Thyroid gland (tissue), 4 donors: ENCODE measurements around the gene APOL5. TPM values are rescaled to one million over a fixed set of nuclear protein-coding genes. Genes with fewer than 3 reads are reported as not detected.

Source experiments
- DNase-seq, 2 donors: peaks; one replicate each; pipeline ENCODE4 v3.0.0-alpha.2; 2019
- H3K27ac ChIP-seq, 3 donors: fragments of 200-600 bp; sonication (generic); 1 replicate in 2 of 3; 2 replicates in 1 of 3; pipeline ENCODE4 v1.5.1; 2016 to 2019; ENCODE audit warnings: mild to moderate bottlenecking in 1 of 3, moderate library complexity in 1 of 3
- H3K27me3 ChIP-seq: fragments of 200-600 bp; sonication (generic); one replicate; pipeline ENCODE4 v1.5.1; 2019
- H3K36me3 ChIP-seq, 2 donors: fragments of 200-600 bp; sonication (generic); one replicate each; pipeline ENCODE4 v1.5.1; 2016 to 2019
- H3K4me1 ChIP-seq, 2 donors: fragments of 200-600 bp; sonication (generic); one replicate each; pipeline ENCODE4 v1.5.1; 2017 to 2019
- H3K4me3 ChIP-seq, 3 donors: fragments of 200-600 bp; sonication (generic); replicated peaks in 1 of 3; 1 replicate in 2 of 3; 2 replicates in 1 of 3; pipeline ENCODE4 v1.5.1; 2016; ENCODE audit warnings: mild to moderate bottlenecking in 1 of 3
- H3K9me3 ChIP-seq: fragments of 200-600 bp; sonication (generic); one replicate; pipeline ENCODE4 v1.5.1; 2017
- POLR2A ChIP-seq, 2 donors: fragments of 450-650 bp; IDR thresholded peaks; one replicate each; pipeline ENCODE4 v1.6.1; 2017; ENCODE audit warnings: antibody characterized with exemption in 2 of 2, mild to moderate bottlenecking in 2 of 2, moderate library complexity in 1 of 2
- WGBS, 2 donors: methylation state at CpG; one replicate each; pipeline ENCODE4 v1.1.5; 2017; 5-methylcytosine and 5-hydroxymethylcytosine counted together
- intact Hi-C: fragments of 100-400 bp; cut with DNase I; formaldehyde crosslinking; loops from one replicate; pipeline ENCODE4 v1.15.1; 2023
- total RNA-seq, 4 donors: library from RNA; depleted of rRNA; stranded (reverse); fragments of >200 nt; gene quantifications; one replicate each; pipeline ENCODE4 v1.2.3, GENCODE V29; 2016
- TF ChIP-seq, protein P1 (sequence below), 6 experiments: fragments of 200-600 bp in 3 of 6; fragments of 450-650 bp in 3 of 6; sonication (generic) in 3 of 6; IDR thresholded peaks; one replicate each; pipeline ENCODE4 v1.5.1; 2016 to 2019; ENCODE audit warnings: antibody characterized with exemption in 6 of 6, mild to moderate bottlenecking in 2 of 6, inconsistent platforms in 1 of 6, moderate library complexity in 1 of 6

APOL5 gene
- total RNA-seq, 4 donors from 2014 or later: not detected

DNA sequence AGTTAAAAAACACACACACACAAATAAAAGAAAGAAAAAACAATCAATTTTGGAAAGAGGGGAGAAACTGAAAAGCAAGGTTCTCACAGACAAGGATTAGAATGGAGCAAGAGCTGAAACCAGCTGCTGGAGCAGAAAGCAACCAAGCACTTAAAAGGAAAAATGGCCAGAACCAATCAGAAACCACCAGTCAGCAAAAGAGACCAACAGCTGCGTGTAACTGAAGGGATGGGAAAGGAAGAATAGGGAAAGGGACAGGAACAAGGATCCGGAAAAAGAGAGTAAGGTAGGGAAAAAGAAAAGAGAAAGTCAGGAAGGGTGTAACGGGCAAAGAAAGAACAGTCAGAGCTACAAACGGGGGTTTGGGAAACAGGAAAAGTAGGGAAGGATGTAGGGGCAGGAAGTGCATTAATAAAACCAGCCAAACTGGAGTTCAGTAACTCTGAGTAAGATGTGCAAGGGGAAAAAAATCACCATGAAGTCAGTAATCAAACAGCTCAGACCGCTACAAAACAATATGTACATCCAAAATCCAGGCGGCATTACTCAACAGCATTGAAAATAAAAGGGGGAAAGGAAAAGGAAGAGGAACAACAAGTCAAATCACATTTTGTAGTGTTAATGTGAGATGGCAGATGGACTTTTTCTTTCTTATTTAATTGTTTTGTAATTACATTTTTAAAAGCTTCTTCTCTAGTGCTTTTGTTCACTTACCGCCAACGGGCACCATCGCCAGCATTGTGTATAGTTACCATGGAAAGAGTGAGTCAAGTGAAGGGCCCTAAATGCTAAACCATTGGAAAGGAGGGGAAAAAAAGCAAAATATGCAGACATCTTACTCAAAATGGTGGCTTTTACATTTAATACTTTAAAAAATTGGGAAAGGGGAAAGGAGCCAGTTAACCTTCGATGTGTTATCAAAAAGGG lies 49.2 kb downstream of the APOL5 start:
- peaks cover 25 to 26% of the 10 kb centered on the region in 2 donors for H3K4me1 ChIP-seq
- H3K36me3 ChIP-seq: no peaks in the 10 kb centered on the region
- H3K27me3 ChIP-seq: no peaks in the 10 kb centered on the region
- H3K27ac ChIP-seq: peak overlapping the region; percentile 39 to 87 (median 53)
- no peaks in the 10 kb centered on the region for H3K9me3 ChIP-seq
- TF ChIP-seq, protein P1, sequence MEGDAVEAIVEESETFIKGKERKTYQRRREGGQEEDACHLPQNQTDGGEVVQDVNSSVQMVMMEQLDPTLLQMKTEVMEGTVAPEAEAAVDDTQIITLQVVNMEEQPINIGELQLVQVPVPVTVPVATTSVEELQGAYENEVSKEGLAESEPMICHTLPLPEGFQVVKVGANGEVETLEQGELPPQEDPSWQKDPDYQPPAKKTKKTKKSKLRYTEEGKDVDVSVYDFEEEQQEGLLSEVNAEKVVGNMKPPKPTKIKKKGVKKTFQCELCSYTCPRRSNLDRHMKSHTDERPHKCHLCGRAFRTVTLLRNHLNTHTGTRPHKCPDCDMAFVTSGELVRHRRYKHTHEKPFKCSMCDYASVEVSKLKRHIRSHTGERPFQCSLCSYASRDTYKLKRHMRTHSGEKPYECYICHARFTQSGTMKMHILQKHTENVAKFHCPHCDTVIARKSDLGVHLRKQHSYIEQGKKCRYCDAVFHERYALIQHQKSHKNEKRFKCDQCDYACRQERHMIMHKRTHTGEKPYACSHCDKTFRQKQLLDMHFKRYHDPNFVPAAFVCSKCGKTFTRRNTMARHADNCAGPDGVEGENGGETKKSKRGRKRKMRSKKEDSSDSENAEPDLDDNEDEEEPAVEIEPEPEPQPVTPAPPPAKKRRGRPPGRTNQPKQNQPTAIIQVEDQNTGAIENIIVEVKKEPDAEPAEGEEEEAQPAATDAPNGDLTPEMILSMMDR (IDR thresholded peaks at IDR 0.05): no peak
- no peak for TF ChIP-seq POLR2A (IDR thresholded peaks at IDR 0.05)
- WGBS, 2 donors: 77 to 80% methylated on average over 10 of the region's 10 CpGs
- no peak overlapping the region for H3K4me3 ChIP-seq
- DNase-seq: no peak
- intact Hi-C loops: no loop called here

DNA sequence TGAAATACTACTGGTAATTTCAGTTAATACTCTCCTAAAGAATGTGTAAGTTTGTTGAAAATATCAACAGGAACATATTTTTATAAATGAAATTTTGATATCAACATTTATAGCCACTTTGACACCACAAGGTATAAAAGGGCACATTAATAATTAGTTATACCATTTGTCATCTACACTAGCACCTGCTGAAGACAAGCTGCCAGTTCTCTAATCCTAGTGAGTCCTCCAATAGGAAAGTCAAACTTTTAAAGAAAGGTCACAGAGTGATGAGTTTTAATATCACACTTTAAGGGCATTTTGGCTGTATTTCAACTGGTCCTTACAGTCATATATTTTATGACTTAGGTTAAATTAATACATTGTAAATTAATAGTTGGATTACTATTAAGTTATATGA lies 52.3 kb downstream of the APOL5 start:
- no peaks in the 10 kb centered on the region for H3K36me3 ChIP-seq
- no peaks in the 10 kb centered on the region for H3K27me3 ChIP-seq
- intact Hi-C loops: no loop called here
- no peak overlapping the region for H3K27ac ChIP-seq
- H3K9me3 ChIP-seq: no peaks in the 10 kb centered on the region
- TF ChIP-seq, protein P1 (IDR thresholded peaks at IDR 0.05): no peak
- TF ChIP-seq POLR2A (IDR thresholded peaks at IDR 0.05): no peak
- DNase-seq: no peak
- peaks cover 23 to 26% of the 10 kb centered on the region in 2 donors for H3K4me1 ChIP-seq
- H3K4me3 ChIP-seq: no peak overlapping the region

DNA sequence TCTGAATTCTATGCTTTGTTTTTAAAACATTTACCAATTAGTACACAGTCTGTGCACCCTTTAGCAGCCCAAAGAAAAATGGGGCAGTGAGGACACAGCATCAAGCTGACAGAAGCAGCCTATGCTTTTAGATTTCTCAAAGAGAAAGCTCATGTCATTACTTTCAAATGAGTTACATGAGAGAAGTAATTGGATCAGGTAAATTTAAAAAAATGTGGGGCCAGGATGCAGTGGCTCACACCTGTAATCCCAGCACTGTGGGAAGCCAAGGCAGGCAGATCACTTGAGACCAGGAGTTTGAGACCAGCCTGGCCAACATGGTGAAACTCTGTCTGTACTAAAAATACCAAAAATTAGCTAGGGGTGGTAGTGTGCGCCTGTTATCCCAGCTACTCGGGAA lies 57.7 kb downstream of the APOL5 start:
- intact Hi-C loops: no loop called here
- WGBS, 2 donors: 83 to 92% methylated on average over 2 of the region's 2 CpGs
- H3K27ac ChIP-seq: peak overlapping the region in 1 of 3 donors; percentile 18
- H3K27me3 ChIP-seq: no peaks in the 10 kb centered on the region
- H3K9me3 ChIP-seq: no peaks in the 10 kb centered on the region
- TF ChIP-seq POLR2A (IDR thresholded peaks at IDR 0.05): no peak
- TF ChIP-seq, protein P1 (IDR thresholded peaks at IDR 0.05): no peak
- H3K36me3 ChIP-seq: no peaks in the 10 kb centered on the region
- no peak overlapping the region for H3K4me3 ChIP-seq
- DNase-seq: no peak
- peaks cover 23 to 36% of the 10 kb centered on the region in 2 donors for H3K4me1 ChIP-seq

DNA sequence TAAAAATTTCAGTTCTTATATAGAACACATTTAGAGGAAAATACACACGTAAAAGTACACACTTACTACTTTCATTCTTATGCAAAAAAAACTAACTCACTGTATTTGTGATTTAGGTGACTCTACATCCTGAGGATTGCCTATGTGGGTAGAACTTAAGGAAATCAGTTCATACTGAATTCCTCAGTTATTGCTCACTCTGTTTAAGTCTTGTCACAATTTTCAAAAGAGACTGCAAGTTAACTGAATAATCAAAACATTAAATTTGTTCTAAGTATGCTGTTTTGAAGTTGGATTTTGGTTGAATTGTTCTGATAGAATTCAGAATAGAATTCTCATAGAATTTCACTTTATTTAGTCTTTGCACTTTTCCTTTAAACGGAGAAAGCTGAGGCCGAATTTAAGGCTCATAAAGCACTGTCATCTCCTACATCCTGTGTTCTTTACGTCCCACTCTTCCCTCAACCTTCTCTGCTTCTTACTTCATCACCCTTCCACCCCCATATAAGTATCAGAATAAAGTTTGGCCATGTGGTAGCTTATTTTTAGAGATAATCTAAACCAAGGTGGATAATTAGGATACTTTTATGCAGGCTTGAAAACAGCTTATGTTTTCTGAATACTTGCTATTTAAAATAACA lies 59.8 kb downstream of the APOL5 start:
- WGBS, 2 donors: 83 to 85% methylated on average over 4 of the region's 4 CpGs

More for the DNA sequence above, 59.8 kb downstream of the APOL5 start:
- no peak for DNase-seq
- no peak overlapping the region for H3K4me3 ChIP-seq
- TF ChIP-seq, protein P1 (IDR thresholded peaks at IDR 0.05): no peak
- TF ChIP-seq POLR2A (IDR thresholded peaks at IDR 0.05): no peak
- H3K27me3 ChIP-seq: no peaks in the 10 kb centered on the region
- no peaks in the 10 kb centered on the region for H3K36me3 ChIP-seq
- H3K27ac ChIP-seq: peak overlapping the region in 2 of 3 donors; percentile 26 to 53
- intact Hi-C loops: no loop called here
- H3K9me3 ChIP-seq: no peaks in the 10 kb centered on the region
- H3K4me1 ChIP-seq: peaks cover 34 to 55% of the 10 kb centered on the region in 2 donors

Other genes with a start within 250 kb of the APOL5 start
- gene RASD2, start 177.0 kb upstream of the APOL5 start, total RNA-seq: 1 to 10 TPM in 2 of 4 donors, under 1 TPM in 2; 0.13 to 1.6 (median 0.97) TPM
- 1 to 10 TPM in 1 of 4 donors, under 1 TPM in 1, not detected in 2; 0.45 to 1.8 TPM for gene MB, start 100.5 kb upstream of the APOL5 start, total RNA-seq
- gene APOL6, start 69.4 kb upstream of the APOL5 start, total RNA-seq: 10 to 100 TPM; 17.2 to 28.7 (median 25.2) TPM